Spleen (tissue), 11 donors: ENCODE data around the gene PRDX5. TPM values are rescaled to one million over a fixed set of nuclear protein-coding genes. Genes with fewer than 3 reads are reported as not detected.
A peak's percentile ranks its signal among the peaks of the same experiment; 100 is the strongest.

ENCODE experiments used
- DNase-seq: peaks from one replicate; pipeline ENCODE4 v3.0.0-alpha.2; 2020
- H3K27ac ChIP-seq, 8 donors: fragments of 200-600 bp; sonication (generic) in 7 of 8; 1 replicate in 4 of 8; 2 replicates in 4 of 8; pipeline versions ENCODE4 v1.5.0 to v1.8.0; 2016 to 2021; ENCODE audit warnings: inconsistent platforms in 4 of 8, mild to moderate bottlenecking in 4 of 8, moderate library complexity in 1 of 8
- H3K27me3 ChIP-seq, 7 donors: fragments of 200-600 bp; sonication (generic) in 6 of 7; replicated peaks in 1 of 7; 1 replicate in 4 of 7; 2 replicates in 3 of 7; pipeline versions ENCODE4 v1.5.0 to v1.8.0; 2016 to 2021; ENCODE audit warnings: inconsistent platforms in 3 of 7, mild to moderate bottlenecking in 1 of 7
- H3K36me3 ChIP-seq, 6 donors: fragments of 200-600 bp; sonication (generic) in 5 of 6; 1 replicate in 4 of 6; 2 replicates in 2 of 6; pipeline versions ENCODE4 v1.5.0 to v1.8.0; 2016 to 2021; ENCODE audit warnings: inconsistent platforms in 2 of 6
- H3K4me1 ChIP-seq, 6 donors: fragments of 200-600 bp; sonication (generic) in 5 of 6; 1 replicate in 3 of 6; 2 replicates in 3 of 6; pipeline versions ENCODE4 v1.5.0 to v1.8.0; 2016 to 2021; ENCODE audit warnings: inconsistent platforms in 3 of 6
- H3K4me3 ChIP-seq, 8 donors: fragments of 200-600 bp; sonication (generic) in 7 of 8; 1 replicate in 4 of 8; 2 replicates in 4 of 8; pipeline versions ENCODE4 v1.5.0 to v1.8.0; 2016 to 2021; ENCODE audit warnings: inconsistent platforms in 4 of 8, mild to moderate bottlenecking in 4 of 8, moderate library complexity in 2 of 8
- H3K9me3 ChIP-seq, 8 donors: fragments of 200-600 bp; sonication (generic) in 7 of 8; 1 replicate in 4 of 8; 2 replicates in 4 of 8; pipeline versions ENCODE4 v1.5.0 to v1.8.0; 2016 to 2021; ENCODE audit warnings: inconsistent platforms in 4 of 8
- CTCF ChIP-seq, 11 experiments: fragments of 200-600 bp in 7 of 11; fragments of 450-650 bp in 4 of 11; sonication (generic) in 4 of 11; IDR thresholded peaks in 8 of 11; conservative IDR thresholded peaks in 3 of 11; 1 replicate in 7 of 11; 2 replicates in 4 of 11; pipeline versions ENCODE4 v1.4.0 to v1.8.0; 2016 to 2021; ENCODE audit warnings: antibody characterized with exemption in 11 of 11, inconsistent platforms in 4 of 11, mild to moderate bottlenecking in 1 of 11
- POLR2A ChIP-seq, 3 donors: fragments of 450-650 bp; IDR thresholded peaks; one replicate each; pipeline ENCODE4 v1.5.1; 2017; ENCODE audit warnings: antibody characterized with exemption in 3 of 3, mild to moderate bottlenecking in 1 of 3
- POLR2AphosphoS5 ChIP-seq, 3 donors: sonication (generic); formaldehyde crosslinking; IDR thresholded peaks; one replicate each; pipeline ENCODE4 v1.5.1; 2017; ENCODE audit warnings: antibody characterized with exemption in 3 of 3
- WGBS, 5 donors: extraction: QIAGEN DNeasy Blood & Tissue Kit in 3 of 5; methylation state at CpG; one replicate each; pipeline versions ENCODE4 v1.1.5 to v1.1.7; 2013 to 2018; 5-methylcytosine and 5-hydroxymethylcytosine counted together
- intact Hi-C: fragments of 100-400 bp; cut with DNase I; formaldehyde crosslinking; loops from one replicate; pipeline ENCODE4 v1.15.0; 2023; ENCODE audit warnings: low total_unique reads
- polyA plus RNA-seq, 3 donors: library from polyadenylated mRNA; stranded (reverse); fragments of 200-250 nt; gene quantifications; one replicate each; pipeline ENCODE4 v1.2.1, GENCODE V29; 2013
- total RNA-seq, 7 donors: library from RNA; depleted of rRNA in 3 of 7; stranded (reverse); fragments of >200 nt in 3 of 7; fragmentation: NEBNext Ultra II Directional in 4 of 7; extraction: Animal tissue kit (Norgen Biotek cat#: 25700) in 4 of 7; gene quantifications; one replicate each; pipeline versions ENCODE4 v1.1.0 to v1.2.1, GENCODE V29; 2016 to 2021
- donor health status: healthy with polysubstance abuse.
- donor health status: DM: no; HTN: no; CAD: no; lungs with moderate emphysema.
- donor health status: DM: no; HTN: no; CAD: no.
- donor health status: Bipolar disorder and iron deficiency.
- donor health status: healthy.
- donor health status: DM: no; HTN: no; CAD: no.
- donor health status: DM: yes; HTN: yes; CAD: no.

PRDX5 gene
- total and polyA plus RNA-seq, 10 donors = 77.0 to 302 (median 133) TPM

DNA sequence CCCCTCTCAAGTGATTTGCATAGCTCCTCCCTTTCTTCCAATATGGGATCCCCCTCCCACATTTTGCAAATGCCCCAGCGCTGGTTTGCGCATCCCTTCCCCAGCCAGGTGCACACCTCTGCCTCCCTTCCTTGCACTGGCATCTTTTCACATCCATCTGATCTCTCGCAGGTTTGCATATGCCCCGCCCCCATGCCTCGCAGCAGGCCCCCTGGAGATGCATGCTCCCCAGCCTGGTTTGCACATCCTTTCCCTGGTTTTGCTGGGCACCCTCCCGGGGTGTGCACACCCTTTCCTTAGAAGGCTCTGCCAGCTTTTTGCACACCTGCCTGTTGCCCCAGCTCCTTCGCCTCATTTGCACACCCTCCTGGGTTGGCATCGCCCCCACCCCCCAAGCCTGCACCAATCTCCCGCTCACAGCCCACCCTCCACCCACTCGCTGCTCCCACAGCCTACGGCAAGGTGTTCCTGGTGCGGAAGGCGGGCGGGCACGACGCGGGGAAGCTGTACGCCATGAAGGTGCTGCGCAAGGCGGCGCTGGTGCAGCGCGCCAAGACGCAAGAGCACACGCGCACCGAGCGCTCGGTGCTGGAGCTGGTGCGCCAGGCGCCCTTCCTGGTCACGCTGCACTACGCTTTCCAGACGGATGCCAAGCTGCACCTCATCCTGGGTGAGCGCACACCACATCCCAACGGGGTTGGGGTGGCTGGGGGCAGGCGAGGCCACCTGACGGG lies 42.0 kb downstream of the PRDX5 start:
- WGBS, 5 donors = 27 to 41% (median 30%) methylated on average over 21 to 38 of the region's 38 CpGs

DNA sequence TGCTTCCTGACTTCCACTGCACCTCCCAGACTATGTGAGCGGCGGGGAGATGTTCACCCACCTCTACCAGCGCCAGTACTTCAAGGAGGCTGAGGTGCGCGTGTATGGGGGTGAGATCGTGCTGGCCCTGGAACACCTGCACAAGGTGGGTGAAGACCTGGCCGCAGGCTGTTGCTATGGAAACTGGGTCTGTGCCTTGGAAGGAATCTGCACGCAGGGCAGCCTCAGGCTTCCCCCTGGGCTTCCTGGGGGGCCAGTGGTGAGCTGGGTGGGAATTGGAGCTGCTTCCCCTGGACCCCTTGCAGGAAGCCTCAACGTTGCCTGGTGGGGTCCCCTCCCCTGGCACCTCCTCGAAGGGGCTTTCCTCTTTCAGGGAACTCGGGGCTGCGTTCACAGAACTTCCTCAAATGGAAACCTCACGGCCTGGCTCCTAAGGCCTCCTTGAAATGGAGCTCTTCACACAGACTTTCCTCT lies 42.6 kb downstream of the PRDX5 start:
- 25 to 40% (median 34%) methylated on average over 9 to 13 of the region's 13 CpGs for WGBS, 5 donors
- Histone ChIP-seq H3K4me1 (peaks cover 32 to 70% (median 46%) of the 10 kb centered on the region in 6 donors), H3K27me3 (no peaks in the 10 kb centered on the region), H3K4me3 (peak overlapping the region in 7 of 8 donors; percentile 57 to 94 (median 82)), H3K36me3 (peaks cover 0 to 76% (median 47%) of the 10 kb centered on the region in 6 donors), H3K27ac (peak overlapping the region in 5 of 8 donors; percentile 6 to 89 (median 85)), H3K9me3 (no peaks in the 10 kb centered on the region)
- intact Hi-C loops = no loop called here
- DNase-seq = no peak
- no peak for TF ChIP-seq CTCF (IDR thresholded peaks at IDR 0.05 in 8 of 11, conservative IDR thresholded peaks at IDR 0.05 in 3 of 11)
- no peak for TF ChIP-seq POLR2A (IDR thresholded peaks at IDR 0.05)
- TF ChIP-seq POLR2AphosphoS5 (IDR thresholded peaks at IDR 0.05) = no peak

More for the DNA sequence above, 42.0 kb downstream of the PRDX5 start:
- peaks cover 0 to 76% (median 41%) of the 10 kb centered on the region in 6 donors for H3K36me3 ChIP-seq
- TF ChIP-seq CTCF (IDR thresholded peaks at IDR 0.05 in 8 of 11, conservative IDR thresholded peaks at IDR 0.05 in 3 of 11) (peak in 2 of 11 experiments; percentile 17 to 21), POLR2AphosphoS5 (IDR thresholded peaks at IDR 0.05) (peak in 1 of 3 donors; percentile 53), POLR2A (IDR thresholded peaks at IDR 0.05) (no peak)
- no peaks in the 10 kb centered on the region for H3K9me3 ChIP-seq
- no peaks in the 10 kb centered on the region for H3K27me3 ChIP-seq
- H3K4me1 ChIP-seq = peaks cover 34 to 76% (median 52%) of the 10 kb centered on the region in 6 donors
- intact Hi-C loops = no loop called here
- no peak for DNase-seq
- H3K27ac ChIP-seq = peak overlapping the region in 6 of 8 donors; percentile 83 to 89 (median 86)
- H3K4me3 ChIP-seq = peak overlapping the region; percentile 57 to 94 (median 79)

- intact Hi-C loops = no loop called here
- WGBS, 5 donors = 94 to 97% (median 95%) methylated on average over 9 to 18 of the region's 18 CpGs
- no peaks in the 10 kb centered on the region for H3K9me3 ChIP-seq
- no peak overlapping the region for H3K27ac ChIP-seq
- no peaks in the 10 kb centered on the region for H3K27me3 ChIP-seq
- TF ChIP-seq POLR2AphosphoS5 (IDR thresholded peaks at IDR 0.05) (peak in 1 of 3 donors; percentile 14), POLR2A (IDR thresholded peaks at IDR 0.05) (no peak)
- no peak overlapping the region for H3K4me3 ChIP-seq
- H3K36me3 ChIP-seq = peaks cover 0 to 76% (median 59%) of the 10 kb centered on the region in 6 donors
- DNase-seq = no peak
- H3K4me1 ChIP-seq = peaks cover 27 to 59% (median 39%) of the 10 kb centered on the region in 6 donors
Measured at GRCh38 chr11:64361659-64362058, 43.7 kb downstream of the PRDX5 start.

DNA sequence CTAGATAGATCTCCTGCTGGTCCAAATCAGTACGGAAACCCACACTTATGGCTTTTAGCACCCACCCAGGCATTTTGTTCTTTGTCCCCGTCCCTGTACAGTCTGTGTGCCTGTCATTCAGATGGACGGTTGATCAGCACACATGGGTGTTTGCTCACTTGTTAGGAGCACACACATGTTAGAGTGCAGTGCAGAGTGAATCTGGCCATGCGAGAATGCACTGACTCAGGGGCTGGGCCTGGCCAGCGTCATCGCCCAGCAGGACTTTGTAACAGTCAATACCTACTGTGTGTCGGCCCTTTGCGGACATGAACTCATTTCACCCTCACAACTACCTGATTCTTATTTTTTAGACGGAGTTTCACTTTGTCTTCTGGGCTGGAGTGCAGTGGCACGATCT lies 44.4 kb downstream of the PRDX5 start:
- H3K4me1 ChIP-seq = peaks cover 27 to 52% (median 35%) of the 10 kb centered on the region in 6 donors
- no peak for TF ChIP-seq CTCF (IDR thresholded peaks at IDR 0.05 in 8 of 11, conservative IDR thresholded peaks at IDR 0.05 in 3 of 11)
- TF ChIP-seq POLR2AphosphoS5 (IDR thresholded peaks at IDR 0.05) = no peak
- no peak for TF ChIP-seq POLR2A (IDR thresholded peaks at IDR 0.05)
- DNase-seq = no peak
- H3K36me3 ChIP-seq = peaks cover 0 to 77% (median 66%) of the 10 kb centered on the region in 6 donors
- intact Hi-C loops = no loop called here
- no peak overlapping the region for H3K4me3 ChIP-seq
- no peaks in the 10 kb centered on the region for H3K9me3 ChIP-seq
- H3K27ac ChIP-seq = no peak overlapping the region
- 93 to 98% (median 95%) methylated on average over 10 of the region's 10 CpGs for WGBS, 5 donors
- H3K27me3 ChIP-seq = no peaks in the 10 kb centered on the region
